Motor neuron (in vitro differentiated cells): Measurements from ENCODE around the gene CCZ1. TPM values are rescaled to one million over a fixed set of nuclear protein-coding genes. Genes with fewer than 3 reads are reported as not detected.
"Not testable (repeated sequence)": the region's sequence is repeated elsewhere in the genome, so short reads cannot be mapped to it uniquely, and the experiment has no call there.

Experiments
- ATAC-seq, 8 experiments: fragments of 200-7000 bp; cut with Tn5 transposase; replicated peaks in 6 of 8; 2 replicates each; pipeline ENCODE4 v1.8.0; 2021; ENCODE audit warnings: mild to moderate bottlenecking in 8 of 8, moderate library complexity in 8 of 8
- H3K27ac ChIP-seq, 2 donors: fragments of 250-450 bp; sonication (Bioruptor Pico); 2 replicates each; pipeline ENCODE4 v1.9.0; 2021; ENCODE audit warnings: antibody characterized with exemption in 2 of 2, mild to moderate bottlenecking in 2 of 2, moderate library complexity in 1 of 2
- H3K4me1 ChIP-seq, 2 donors: fragments of 250-450 bp; sonication (Bioruptor Pico); replicated peaks in 1 of 2; 2 replicates each; pipeline ENCODE4 v1.6.1; 2021; ENCODE audit warnings: antibody characterized with exemption in 2 of 2, mild to moderate bottlenecking in 2 of 2, moderate library complexity in 1 of 2
- H3K4me3 ChIP-seq, 5 donors: fragments of 250-450 bp; sonication (Bioruptor Pico); 2 replicates each; pipeline ENCODE4 v1.9.0; 2021; ENCODE audit warnings: antibody characterized with exemption in 5 of 5, mild to moderate bottlenecking in 5 of 5, moderate library complexity in 4 of 5
- WGBS, 10 experiments: fragments of 450-650 bp; shearing (Covaris generic); methylation state at CpG; one replicate each; pipeline ENCODE4 v1.0.0; 2022; 5-methylcytosine and 5-hydroxymethylcytosine counted together
- in situ Hi-C, 9 experiments: fragments of 400-800 bp; cut with MboI; loops; one replicate each; pipeline ENCODE4 v1.15.0; 2021; ENCODE audit warnings: low sequenced_read_pairs in 9 of 9, low pct_unique_long_range_greater_than_20kb in 2 of 9; ENCODE audit not compliant: unreplicated experiment in 9 of 9
- total RNA-seq, 8 experiments: library from RNA; unstranded; fragments of 300-600 nt; gene quantifications; 2 replicates each; pipeline versions ENCODE4 v1.2.3 to v1.2.4, GENCODE V29; 2022

CCZ1 gene
- total RNA-seq, 8 experiments from 2014 or later: 36.4 to 79.8 (median 56.4) TPM

DNA sequence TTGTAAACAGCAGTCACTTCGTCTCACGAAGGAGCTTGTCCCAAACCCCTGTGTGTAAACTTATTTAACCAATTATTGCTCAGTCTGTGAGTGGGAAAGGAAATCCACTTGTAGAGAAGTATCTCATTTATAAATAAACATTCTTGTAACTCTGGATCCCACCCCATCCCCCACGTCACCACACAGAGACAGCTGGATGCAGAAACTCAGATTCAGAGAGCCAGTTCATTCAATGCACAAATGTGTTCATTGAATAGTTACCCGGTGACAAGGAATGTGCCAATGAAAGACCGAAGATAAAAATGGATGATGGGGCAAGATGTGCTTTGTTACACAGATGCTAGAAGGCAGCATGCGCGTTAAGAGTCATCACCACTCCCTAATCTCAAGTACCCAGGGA, 26.2 kb upstream of the CCZ1 start:
- in situ Hi-C loops: no loop called here
- ATAC-seq: peak in 5 of 8 experiments; percentile 29 to 84 (median 48)
- WGBS, 10 experiments: 0 to 47% (median 16%) methylated on average over 1 to 6 of the region's 7 CpGs; no CpG with 5 or more reads in 2 of the 10 experiments
- H3K27ac ChIP-seq: peak overlapping the region in 1 of 2 donors; percentile 33
- H3K4me1 ChIP-seq: peaks cover 7 to 12% of the 10 kb centered on the region in 2 donors
- H3K4me3 ChIP-seq: no peak overlapping the region

- in situ Hi-C loops, H3K27ac ChIP-seq, H3K4me3 ChIP-seq, H3K4me1 ChIP-seq: not testable (repeated sequence)
- WGBS, 10 experiments: 25 to 92% (median 67%) methylated on average over 1 to 3 of the region's 3 CpGs; no CpG with 5 or more reads in 5 of the 10 experiments
- ATAC-seq: peak in 1 of 8 experiments; percentile 59
These were observed 18.9 kb upstream of the CCZ1 start for GRCh38 chr7:5879591-5879990.

- 13 to 100% (median 72%) methylated on average over 1 to 6 of the region's 6 CpGs for WGBS, 10 experiments
- H3K4me3 ChIP-seq, H3K4me1 ChIP-seq, in situ Hi-C loops, H3K27ac ChIP-seq: not testable (repeated sequence)
- peak in 1 of 8 experiments; percentile 43 for ATAC-seq
These were observed 18.4 kb upstream of the CCZ1 start for GRCh38 chr7:5880106-5880505.

DNA sequence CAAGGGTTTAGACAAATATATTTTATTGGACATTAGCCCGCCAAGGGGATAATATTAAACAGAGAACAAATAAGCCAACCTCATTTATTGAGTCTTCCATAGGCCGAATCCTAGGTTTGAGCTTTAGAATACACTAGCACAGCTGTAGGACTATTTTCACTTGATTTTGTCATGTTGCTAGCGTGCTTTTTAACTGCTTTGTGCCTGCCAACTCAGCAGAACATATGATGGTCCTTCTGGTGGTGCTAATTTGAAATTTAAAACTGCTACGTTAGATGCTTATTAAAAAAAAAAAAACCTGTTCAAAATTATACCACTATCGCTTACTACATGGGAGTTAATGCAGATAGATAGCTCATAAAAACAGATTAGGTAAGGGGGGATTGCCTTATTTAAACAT, 14.1 kb upstream of the CCZ1 start:
- not testable (repeated sequence) for H3K4me3 ChIP-seq, ATAC-seq
- WGBS, 10 experiments: 21 to 100% (median 75%) methylated on average over 1 to 5 of the region's 5 CpGs; no CpG with 5 or more reads in 3 of the 10 experiments

GRCh38 chr7:5888021-5888420, 10.5 kb upstream of the CCZ1 start:
- ATAC-seq, H3K4me3 ChIP-seq, in situ Hi-C loops, H3K27ac ChIP-seq, H3K4me1 ChIP-seq: not testable (repeated sequence)
- 50 to 88% (median 78%) methylated on average over 2 to 3 of the region's 5 CpGs; no CpG with 5 or more reads in 5 of the 10 experiments for WGBS, 10 experiments

More for the DNA sequence above, 14.1 kb upstream of the CCZ1 start:
- in situ Hi-C loops, H3K4me1 ChIP-seq, H3K27ac ChIP-seq: not testable (repeated sequence)

DNA sequence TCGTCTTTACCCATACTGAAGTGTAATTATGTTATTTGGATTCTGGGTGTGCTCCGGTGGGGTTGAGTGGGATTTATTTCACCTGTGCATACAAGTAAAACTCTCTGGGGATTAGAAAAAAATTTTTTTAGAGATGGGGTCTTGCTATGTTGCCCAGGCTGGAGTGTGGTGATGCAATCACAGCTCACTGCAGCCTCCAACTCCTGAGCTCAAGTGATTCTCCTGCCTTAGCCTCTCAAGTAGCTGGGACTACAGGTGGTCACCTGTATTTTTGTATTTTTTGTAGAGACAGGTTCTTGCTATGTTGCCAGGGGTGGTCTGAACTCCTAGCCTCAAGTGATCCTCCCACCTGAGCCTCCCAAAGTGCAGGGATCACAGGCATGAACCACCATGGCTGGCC, 8.3 kb upstream of the CCZ1 start:
- in situ Hi-C loops, H3K4me3 ChIP-seq, H3K27ac ChIP-seq, H3K4me1 ChIP-seq, ATAC-seq: not testable (repeated sequence)
- 71 to 100% (median 83%) methylated on average over 1 of the region's 2 CpGs; no CpG with 5 or more reads in 5 of the 10 experiments for WGBS, 10 experiments

- no peak for ATAC-seq
- 77 to 98% (median 91%) methylated on average over 4 to 8 of the region's 9 CpGs; no CpG with 5 or more reads in 4 of the 10 experiments for WGBS, 10 experiments
- no peaks in the 10 kb centered on the region for H3K4me1 ChIP-seq
- H3K27ac ChIP-seq: no peak overlapping the region
- H3K4me3 ChIP-seq: no peak overlapping the region
- in situ Hi-C loops: no loop called here
These were observed 6.0 kb upstream of the CCZ1 start for GRCh38 chr7:5892498-5892897.

DNA sequence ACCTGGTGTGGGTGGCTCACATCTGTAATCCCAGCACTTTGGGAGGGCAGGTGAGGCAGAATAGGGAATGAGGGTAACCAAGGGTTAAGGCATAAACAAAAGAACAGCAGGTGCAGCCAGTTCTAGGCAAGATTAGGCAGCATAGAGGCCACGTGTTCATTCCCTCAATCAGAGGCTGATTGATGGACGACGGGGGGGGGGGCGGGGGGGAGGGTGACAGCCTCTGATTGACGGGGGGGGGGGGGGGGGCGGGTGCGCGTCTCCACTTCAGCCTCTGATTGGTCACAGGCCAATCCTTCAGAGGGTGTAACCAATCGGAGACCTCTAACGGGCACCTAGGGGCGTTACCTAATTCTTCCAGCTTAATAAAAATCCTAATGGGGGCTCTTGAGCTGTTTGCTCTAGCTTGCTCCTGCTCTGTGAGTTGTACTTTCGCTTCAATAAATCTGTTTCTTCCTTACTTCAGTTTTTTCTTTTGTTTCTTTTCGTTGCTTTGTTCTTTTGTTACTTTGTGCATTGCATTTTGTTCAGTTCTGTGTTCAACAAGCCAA, 1.1 kb upstream of the CCZ1 start:
- H3K4me1 ChIP-seq: not testable (repeated sequence)
- ATAC-seq: peak in 5 of 8 experiments; percentile 19 to 70 (median 25)

GRCh38 chr7:5903002-5903401, 4.5 kb downstream of the CCZ1 start:
- 81% methylated on average over 3 of the region's 6 CpGs; no CpG with 5 or more reads in 9 of the 10 experiments for WGBS, 10 experiments
- H3K4me1 ChIP-seq, in situ Hi-C loops, H3K27ac ChIP-seq, H3K4me3 ChIP-seq, ATAC-seq: not testable (repeated sequence)

More for the DNA sequence above, 1.1 kb upstream of the CCZ1 start:
- H3K27ac ChIP-seq, in situ Hi-C loops, H3K4me3 ChIP-seq: not testable (repeated sequence)
- WGBS, 10 experiments: 72 to 100% (median 95%) methylated on average over 1 to 2 of the region's 13 CpGs; no CpG with 5 or more reads in 6 of the 10 experiments

GRCh38 chr7:5904726-5905125, 6.2 kb downstream of the CCZ1 start:
- H3K4me1 ChIP-seq, H3K4me3 ChIP-seq, ATAC-seq, in situ Hi-C loops, H3K27ac ChIP-seq: not testable (repeated sequence)
- 100% methylated on average over 3 of the region's 5 CpGs; no CpG with 5 or more reads in 9 of the 10 experiments for WGBS, 10 experiments

GRCh38 chr7:5908835-5909234, 10.3 kb downstream of the CCZ1 start:
- H3K4me1 ChIP-seq, H3K4me3 ChIP-seq, H3K27ac ChIP-seq, in situ Hi-C loops: not testable (repeated sequence)
- peak in 2 of 8 experiments; percentile 59 to 67 for ATAC-seq
- no CpG with 5 or more reads among the region's 6 CpGs for WGBS, 10 experiments

DNA sequence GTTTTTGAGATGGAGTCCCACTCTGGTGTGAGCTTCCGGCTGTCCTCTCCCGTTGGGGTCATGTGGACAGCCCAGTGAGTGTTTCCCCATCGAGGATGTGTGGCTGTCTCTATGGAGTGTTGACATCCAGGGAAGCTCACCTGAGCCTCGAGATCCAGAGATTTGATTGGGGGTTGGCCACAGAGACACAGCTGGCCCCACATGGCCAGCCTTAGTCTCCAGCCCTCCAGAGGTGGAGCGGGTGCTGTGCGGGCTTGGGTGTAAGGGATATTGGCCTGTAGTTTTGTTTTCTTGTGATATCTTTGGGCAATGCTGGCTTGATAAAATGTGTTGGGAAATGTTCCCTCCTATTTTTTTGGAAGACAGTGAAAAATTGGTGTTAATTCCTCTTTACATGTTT, 18.0 kb downstream of the CCZ1 start:
- WGBS, 10 experiments: no CpG with 5 or more reads among the region's 6 CpGs
- ATAC-seq: peak in 1 of 8 experiments; percentile 18
- H3K4me1 ChIP-seq, H3K27ac ChIP-seq, H3K4me3 ChIP-seq, in situ Hi-C loops: not testable (repeated sequence)

DNA sequence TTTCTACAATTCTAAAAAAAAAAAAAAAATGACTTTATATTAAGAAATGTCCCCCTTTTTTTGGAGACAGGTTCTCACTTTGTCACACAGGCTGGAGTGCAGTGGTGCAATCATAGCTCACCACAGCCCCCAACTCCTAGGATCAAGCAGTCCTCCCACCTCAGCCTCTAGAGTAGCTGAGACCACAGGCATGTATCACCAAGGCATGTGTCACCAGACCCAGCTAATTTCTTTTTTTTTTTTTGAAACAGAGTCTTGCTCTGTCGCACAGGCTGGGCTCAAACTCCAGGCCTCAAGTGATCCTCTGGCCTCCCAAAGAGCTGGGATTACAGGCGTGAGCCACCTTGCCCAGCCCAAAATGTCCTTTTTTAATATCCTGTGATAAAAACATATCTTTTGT, 25.6 kb downstream of the CCZ1 start:
- H3K4me3 ChIP-seq, ATAC-seq, H3K27ac ChIP-seq, H3K4me1 ChIP-seq, in situ Hi-C loops: not testable (repeated sequence)
- WGBS, 10 experiments: no CpG with 5 or more reads among the region's 2 CpGs

GRCh38 chr7:5924630-5925029, 26.1 kb downstream of the CCZ1 start:
- whole genome bisulfite sequencing, 10 experiments: no CpG with 5 or more reads among the region's 12 CpGs
- in situ Hi-C loops, ATAC-seq: not testable (repeated sequence)

More at GRCh38 chr7:5924630-5925029, 26.1 kb downstream of the CCZ1 start:
- H3K4me1 ChIP-seq, H3K27ac ChIP-seq, H3K4me3 ChIP-seq: not testable (repeated sequence)
